NOMO-1 treated with dmso at 0.1 percent for 144 hours (cell line): ENCODE results near the gene DRAXIN.

Experiments
- DNase-seq: peaks from one replicate; lab custom pipeline; 2025; ENCODE audit not compliant: unreplicated experiment; lab: John Stamatoyannopoulos, UW

DRAXIN gene

GRCh38 chr1:11684070-11684469 lies 7.4 kb upstream of the DRAXIN start:
- DNase-seq = no peak

- DNase-seq = no peak
Measured at GRCh38 chr1:11685210-11685752, 6.2 kb upstream of the DRAXIN start.

GRCh38 chr1:11688506-11688905 lies 3.0 kb upstream of the DRAXIN start:
- no peak for DNase-seq

- no peak for DNase-seq
Measured at GRCh38 chr1:11690397-11691301, 861 bp upstream of the DRAXIN start.

- no peak for DNase-seq
Measured at GRCh38 chr1:11691928-11692711, 610 bp downstream of the DRAXIN start.

- peak; percentile 35 for DNase-seq
Measured at GRCh38 chr1:11693024-11693590, 1.6 kb downstream of the DRAXIN start.

- DNase-seq = no peak
Measured at GRCh38 chr1:11693917-11694316, 2.4 kb downstream of the DRAXIN start.

GRCh38 chr1:11695861-11696260 lies 4.4 kb downstream of the DRAXIN start:
- no peak for DNase-seq

- no peak for DNase-seq
Measured at GRCh38 chr1:11697188-11697892, 5.8 kb downstream of the DRAXIN start.

GRCh38 chr1:11697893-11698210 lies 6.3 kb downstream of the DRAXIN start:
- DNase-seq = no peak

GRCh38 chr1:11700601-11701467 lies 9.3 kb downstream of the DRAXIN start:
- DNase-seq = no peak

GRCh38 chr1:11701551-11701961 lies 10.0 kb downstream of the DRAXIN start:
- DNase-seq = no peak

GRCh38 chr1:11701981-11702803 lies 10.7 kb downstream of the DRAXIN start:
- DNase-seq = no peak

GRCh38 chr1:11703357-11704193 lies 12.1 kb downstream of the DRAXIN start:
- DNase-seq = no peak

GRCh38 chr1:11704194-11704529 lies 12.7 kb downstream of the DRAXIN start:
- no peak for DNase-seq

GRCh38 chr1:11704691-11705475 lies 13.4 kb downstream of the DRAXIN start:
- DNase-seq = no peak

GRCh38 chr1:11705596-11705995 lies 14.1 kb downstream of the DRAXIN start:
- no peak for DNase-seq

GRCh38 chr1:11706292-11706691 lies 14.8 kb downstream of the DRAXIN start:
- DNase-seq = no peak
